Thymus (tissue), 11 donors: ENCODE measurements around the gene VPS35. TPM values are rescaled to one million over a fixed set of nuclear protein-coding genes. Genes with fewer than 3 reads are reported as not detected.

Experiments
- DNase-seq, 9 donors: peaks; one replicate each; pipeline ENCODE4 v3.0.0-alpha.2; 2013; ENCODE audit warnings: low spot score in 9 of 9, low read depth in 6 of 9, missing footprints in 1 of 9
- H3K27ac ChIP-seq, 2 donors: one replicate each; pipeline ENCODE4 v1.5.1; 2013; ENCODE audit warnings: control low read depth in 1 of 2, low read depth in 1 of 2, low read length in 1 of 2, mild to moderate bottlenecking in 1 of 2, moderate library complexity in 1 of 2
- H3K27me3 ChIP-seq, 2 donors: one replicate each; pipeline ENCODE4 v1.5.1; 2013; ENCODE audit warnings: low read length in 1 of 2; ENCODE audit not compliant: control insufficient read depth in 2 of 2, insufficient read depth in 1 of 2
- H3K36me3 ChIP-seq, 2 donors: one replicate each; pipeline ENCODE4 v1.5.1; 2013; ENCODE audit warnings: low read length in 1 of 2, mild to moderate bottlenecking in 1 of 2, moderate library complexity in 1 of 2; ENCODE audit not compliant: control insufficient read depth in 2 of 2, insufficient read depth in 2 of 2
- H3K4me1 ChIP-seq, 2 donors: one replicate each; pipeline ENCODE4 v1.5.1; 2013; ENCODE audit warnings: low read length in 2 of 2; ENCODE audit not compliant: control insufficient read depth in 2 of 2, insufficient read depth in 2 of 2
- H3K4me3 ChIP-seq, 2 donors: one replicate each; pipeline ENCODE4 v1.5.1; 2013; ENCODE audit warnings: low read length in 2 of 2, control low read depth in 1 of 2, mild to moderate bottlenecking in 1 of 2
- H3K9me3 ChIP-seq, 2 donors: one replicate each; pipeline ENCODE4 v1.5.1; 2013; ENCODE audit warnings: low read length in 1 of 2, mild to moderate bottlenecking in 1 of 2; ENCODE audit not compliant: control insufficient read depth in 2 of 2, insufficient read depth in 1 of 2
- WGBS: extraction: QIAGEN DNeasy Blood & Tissue Kit; methylation state at CpG from one replicate; pipeline ENCODE4 v1.1.7; 2013; 5-methylcytosine and 5-hydroxymethylcytosine counted together
- polyA plus RNA-seq: library from polyadenylated mRNA; stranded (reverse); fragments of 200-250 nt; gene quantifications from one replicate; pipeline ENCODE4 v1.2.3, GENCODE V29; 2013
- total RNA-seq: library from RNA; stranded (reverse); fragments of 120-200 nt; gene quantifications from one replicate; pipeline ENCODE4 v1.2.4, GENCODE V29; 2013
- donor health status: healthy.

Gene VPS35
- total and polyA plus RNA-seq, 2 donors: 32.9 to 80.2 TPM

DNA sequence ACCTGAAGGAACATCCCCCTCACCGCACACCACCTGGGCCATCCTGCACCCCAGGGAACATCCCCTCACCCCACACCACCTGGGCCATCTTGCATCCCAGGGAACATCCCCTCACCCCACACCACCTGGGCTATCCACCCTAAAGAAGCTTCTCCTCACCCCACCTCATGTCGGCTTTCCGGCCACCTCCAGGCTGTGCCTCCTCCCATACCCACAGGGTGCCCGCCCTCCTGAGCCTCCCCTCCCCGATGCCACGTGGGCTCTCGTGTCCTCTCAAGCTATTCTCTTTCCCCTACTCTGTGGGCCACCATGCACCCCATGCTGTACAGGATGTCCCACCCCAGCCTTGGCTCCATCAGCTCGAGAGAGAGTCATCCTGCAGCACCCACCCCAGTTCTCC, 41.1 kb upstream of the VPS35 start:
- H3K4me3 ChIP-seq: no peak overlapping the region
- no peaks in the 10 kb centered on the region for H3K4me1 ChIP-seq
- H3K9me3 ChIP-seq: no peaks in the 10 kb centered on the region
- no peaks in the 10 kb centered on the region for H3K27me3 ChIP-seq
- H3K27ac ChIP-seq: no peak overlapping the region
- H3K36me3 ChIP-seq: no peaks in the 10 kb centered on the region
- no peak for DNase-seq
- WGBS: 95% methylated on average over 8 of the region's 8 CpGs

DNA sequence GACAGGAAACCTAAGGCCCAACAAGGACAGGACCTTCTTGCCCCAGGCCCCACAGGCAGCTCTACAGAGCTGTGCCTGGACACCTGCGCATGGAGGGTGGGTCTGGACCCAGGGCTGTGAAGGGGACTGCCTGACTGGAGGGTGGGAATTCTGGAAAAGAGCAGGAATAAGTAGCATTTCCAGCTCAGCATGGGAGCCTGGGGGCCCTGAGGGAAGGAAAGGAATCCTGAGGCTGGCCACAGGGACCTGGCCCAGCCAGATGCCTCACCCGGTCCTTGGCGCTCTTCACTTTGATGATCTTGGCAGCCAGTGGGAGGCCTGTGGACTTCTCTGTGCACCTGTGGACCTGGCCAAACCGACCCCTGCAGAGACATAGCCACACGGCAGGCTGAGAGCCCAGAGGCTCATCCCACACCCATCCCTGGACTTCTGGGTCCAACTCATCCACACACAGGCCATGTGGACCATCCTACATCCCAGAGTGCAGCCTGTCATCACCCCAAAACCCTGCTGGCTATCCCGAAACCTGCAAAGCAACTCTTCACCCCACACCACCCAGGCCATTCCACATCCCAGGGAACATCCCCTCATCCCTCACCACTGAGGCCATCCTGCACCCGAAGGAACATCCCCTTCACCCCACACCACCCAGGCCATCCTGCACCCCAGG, 40.5 kb upstream of the VPS35 start:
- no peak for DNase-seq
- Histone ChIP-seq H3K27me3 (no peaks in the 10 kb centered on the region), H3K36me3 (no peaks in the 10 kb centered on the region), H3K4me1 (no peaks in the 10 kb centered on the region), H3K9me3 (no peaks in the 10 kb centered on the region), H3K4me3 (no peak overlapping the region), H3K27ac (no peak overlapping the region)
- WGBS: 96% methylated on average over 7 of the region's 7 CpGs

DNA sequence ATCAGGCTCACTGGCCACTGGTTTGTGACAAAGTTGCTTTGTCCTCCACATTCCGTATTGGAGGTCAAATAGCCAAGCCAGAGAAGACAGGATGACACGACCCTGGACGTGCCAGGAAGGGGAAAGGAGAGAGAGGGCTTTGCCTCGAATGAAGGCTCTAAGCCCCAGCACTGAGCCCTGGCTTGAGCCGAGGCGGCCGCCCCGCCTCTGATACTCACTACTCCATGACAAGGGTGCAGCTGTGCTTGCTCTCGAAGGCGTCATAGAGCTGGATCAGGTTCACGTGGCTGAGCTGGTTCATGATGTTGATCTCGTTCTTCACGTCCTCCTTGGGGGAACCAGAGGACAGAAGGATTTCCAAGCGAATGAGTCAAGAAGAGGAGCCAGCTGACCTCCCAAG, 39.8 kb upstream of the VPS35 start:
- no peak overlapping the region for H3K27ac ChIP-seq
- no peak overlapping the region for H3K4me3 ChIP-seq
- H3K4me1 ChIP-seq: no peaks in the 10 kb centered on the region
- H3K9me3 ChIP-seq: no peaks in the 10 kb centered on the region
- no peaks in the 10 kb centered on the region for H3K27me3 ChIP-seq
- DNase-seq: no peak
- WGBS: 93% methylated on average over 14 of the region's 14 CpGs
- no peaks in the 10 kb centered on the region for H3K36me3 ChIP-seq

GRCh38 chr16:46727630-46728029, 38.7 kb upstream of the VPS35 start:
- no peaks in the 10 kb centered on the region for H3K4me1 ChIP-seq
- no peaks in the 10 kb centered on the region for H3K36me3 ChIP-seq
- no peak overlapping the region for H3K4me3 ChIP-seq
- H3K27me3 ChIP-seq: no peaks in the 10 kb centered on the region
- no peak for DNase-seq
- no peak overlapping the region for H3K27ac ChIP-seq
- no peaks in the 10 kb centered on the region for H3K9me3 ChIP-seq
- WGBS: 98% methylated on average over 9 of the region's 9 CpGs

- no peak overlapping the region for H3K4me3 ChIP-seq
- no peak for DNase-seq
- no peaks in the 10 kb centered on the region for H3K27me3 ChIP-seq
- 98% methylated on average over 7 of the region's 7 CpGs for WGBS
- no peaks in the 10 kb centered on the region for H3K36me3 ChIP-seq
- H3K27ac ChIP-seq: no peak overlapping the region
- no peaks in the 10 kb centered on the region for H3K9me3 ChIP-seq
- H3K4me1 ChIP-seq: no peaks in the 10 kb centered on the region
Measured at GRCh38 chr16:46727184-46727583, 38.2 kb upstream of the VPS35 start.

DNA sequence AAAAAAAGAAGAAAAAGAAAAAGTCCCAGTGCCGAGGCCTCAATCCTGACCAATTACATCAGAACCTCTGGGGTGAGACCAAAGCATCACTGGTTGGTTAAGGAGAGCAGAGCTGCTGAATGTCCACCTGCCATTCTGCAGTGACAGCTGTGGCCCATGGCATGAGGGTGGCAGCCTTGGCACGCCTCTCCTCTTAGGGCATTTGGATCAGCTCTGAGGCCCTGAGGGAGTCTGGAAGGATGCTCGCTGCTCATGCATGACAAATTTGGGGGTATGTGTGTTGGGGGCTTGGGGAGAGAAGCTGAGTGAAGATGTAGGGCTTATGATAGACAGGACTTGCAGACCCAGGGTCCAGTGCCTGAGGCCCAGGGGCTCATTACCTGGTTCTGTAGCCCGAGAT, 32.9 kb upstream of the VPS35 start:
- H3K36me3 ChIP-seq: no peaks in the 10 kb centered on the region
- 94% methylated on average over 4 of the region's 4 CpGs for WGBS
- no peak overlapping the region for H3K4me3 ChIP-seq
- DNase-seq: no peak
- no peak overlapping the region for H3K27ac ChIP-seq
- no peaks in the 10 kb centered on the region for H3K4me1 ChIP-seq
- no peaks in the 10 kb centered on the region for H3K9me3 ChIP-seq
- no peaks in the 10 kb centered on the region for H3K27me3 ChIP-seq

GRCh38 chr16:46720619-46721018, 31.6 kb upstream of the VPS35 start:
- H3K27ac ChIP-seq: no peak overlapping the region
- 94% methylated on average over 2 of the region's 2 CpGs for WGBS
- H3K36me3 ChIP-seq: no peaks in the 10 kb centered on the region
- H3K9me3 ChIP-seq: no peaks in the 10 kb centered on the region
- H3K4me3 ChIP-seq: no peak overlapping the region
- no peak for DNase-seq
- H3K27me3 ChIP-seq: no peaks in the 10 kb centered on the region
- H3K4me1 ChIP-seq: no peaks in the 10 kb centered on the region

DNA sequence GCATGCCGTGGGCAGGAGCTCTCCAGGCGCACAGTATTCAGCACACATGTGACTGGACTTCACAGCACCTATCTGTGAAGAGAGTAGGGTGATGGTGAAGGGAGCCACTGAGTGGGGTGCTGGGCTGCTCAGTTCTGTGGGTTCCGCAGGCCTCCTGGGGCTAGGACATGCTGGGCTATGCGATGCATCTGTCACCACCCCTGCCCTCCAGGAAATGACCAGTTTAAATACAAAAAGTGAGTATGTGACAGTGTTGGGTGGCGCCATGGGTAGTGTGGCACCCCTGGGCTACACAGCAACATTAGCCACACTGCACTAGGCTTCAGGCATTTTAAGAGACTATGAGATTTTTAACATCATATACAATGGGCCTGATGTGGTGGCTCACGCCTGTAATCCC, 30.6 kb upstream of the VPS35 start:
- no peak for DNase-seq
- H3K27ac ChIP-seq: no peak overlapping the region
- H3K36me3 ChIP-seq: no peaks in the 10 kb centered on the region
- no peak overlapping the region for H3K4me3 ChIP-seq
- H3K9me3 ChIP-seq: no peaks in the 10 kb centered on the region
- H3K27me3 ChIP-seq: no peaks in the 10 kb centered on the region
- WGBS: 97% methylated on average over 6 of the region's 6 CpGs
- H3K4me1 ChIP-seq: no peaks in the 10 kb centered on the region

- 96% methylated on average over 8 of the region's 8 CpGs for WGBS
- no peaks in the 10 kb centered on the region for H3K4me1 ChIP-seq
- DNase-seq: no peak
- H3K27me3 ChIP-seq: no peaks in the 10 kb centered on the region
- no peak overlapping the region for H3K4me3 ChIP-seq
- H3K9me3 ChIP-seq: no peaks in the 10 kb centered on the region
- no peak overlapping the region for H3K27ac ChIP-seq
- H3K36me3 ChIP-seq: no peaks in the 10 kb centered on the region
Measured at GRCh38 chr16:46718214-46718613, 29.2 kb upstream of the VPS35 start.

DNA sequence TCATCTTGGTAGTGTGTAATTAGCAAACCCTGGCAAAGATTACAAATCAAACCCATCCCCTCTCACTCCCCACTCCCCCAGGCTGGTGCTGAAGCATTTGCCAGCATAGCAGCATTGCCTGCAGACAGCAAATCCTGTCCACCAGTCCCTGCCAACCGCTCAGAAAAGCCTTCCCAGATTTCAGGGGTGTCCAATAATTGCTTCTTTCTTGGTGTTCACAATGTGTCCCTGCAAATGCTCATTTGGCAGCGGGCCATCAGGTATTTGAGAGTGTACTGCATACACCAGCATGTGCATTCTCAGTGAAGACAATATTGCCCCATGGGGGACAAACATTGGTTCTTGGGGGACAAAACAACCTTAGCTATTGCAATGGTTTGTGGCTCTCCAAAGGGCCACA, 28.7 kb upstream of the VPS35 start:
- no peaks in the 10 kb centered on the region for H3K9me3 ChIP-seq
- H3K4me1 ChIP-seq: no peaks in the 10 kb centered on the region
- no peak overlapping the region for H3K4me3 ChIP-seq
- no peak for DNase-seq
- no peak overlapping the region for H3K27ac ChIP-seq
- WGBS: 97% methylated on average over 2 of the region's 2 CpGs
- H3K27me3 ChIP-seq: no peaks in the 10 kb centered on the region
- H3K36me3 ChIP-seq: no peaks in the 10 kb centered on the region
